ENCODE data around the gene MMEL1. TPM values are rescaled to one million over a fixed set of nuclear protein-coding genes. Genes with fewer than 3 reads are reported as not detected.
"Not testable (repeated sequence)": the region's sequence is repeated elsewhere in the genome, so short reads cannot be mapped to it uniquely, and the experiment has no call there.

The MMEL1 gene
- total RNA-seq, 1 experiment from 2014 or later: not detected

GRCh38 chr1:2577565-2578075 is 55.2 kb downstream of the MMEL1 start:
- not testable (repeated sequence) for DNase-seq (ENCODE audit: low read depth)

- no peak for DNase-seq (ENCODE audit: low read depth)
Observed at GRCh38 chr1:2575801-2576663, 56.8 kb downstream of the MMEL1 start.

- DNase-seq (ENCODE audit: low read depth): peak; percentile 87
Observed at GRCh38 chr1:2574350-2574749, 58.5 kb downstream of the MMEL1 start.

GRCh38 chr1:2573250-2573920 is 59.4 kb downstream of the MMEL1 start:
- no peak for DNase-seq (ENCODE audit: low read depth)

- DNase-seq (ENCODE audit: low read depth): no peak
Observed at GRCh38 chr1:2571348-2571747, 61.5 kb downstream of the MMEL1 start.

GRCh38 chr1:2570332-2570731 is 62.5 kb downstream of the MMEL1 start:
- DNase-seq (ENCODE audit: low read depth): no peak

- DNase-seq (ENCODE audit: low read depth): not testable (repeated sequence)
Observed at GRCh38 chr1:2569703-2570102, 63.1 kb downstream of the MMEL1 start.

GRCh38 chr1:2569060-2569459 is 63.8 kb downstream of the MMEL1 start:
- DNase-seq (ENCODE audit: low read depth): no peak

- not testable (repeated sequence) for DNase-seq (ENCODE audit: low read depth)
Observed at GRCh38 chr1:2568187-2568816, 64.5 kb downstream of the MMEL1 start.

GRCh38 chr1:2567083-2567679 is 65.6 kb downstream of the MMEL1 start:
- no peak for DNase-seq (ENCODE audit: low read depth)

- peak; percentile 50 for DNase-seq (ENCODE audit: low read depth)
Observed at GRCh38 chr1:2566101-2567045, 66.4 kb downstream of the MMEL1 start.

GRCh38 chr1:2564815-2565374 is 67.9 kb downstream of the MMEL1 start:
- DNase-seq (ENCODE audit: low read depth): no peak

GRCh38 chr1:2564006-2564814 is 68.6 kb downstream of the MMEL1 start:
- no peak for DNase-seq (ENCODE audit: low read depth)

- no peak for DNase-seq (ENCODE audit: low read depth)
Observed at GRCh38 chr1:2563205-2563604, 69.6 kb downstream of the MMEL1 start.

GRCh38 chr1:2561898-2562895 is 70.6 kb downstream of the MMEL1 start:
- no peak for DNase-seq (ENCODE audit: low read depth)

- DNase-seq (ENCODE audit: low read depth): no peak
Observed at GRCh38 chr1:2561446-2561845, 71.4 kb downstream of the MMEL1 start.

- DNase-seq (ENCODE audit: low read depth): no peak
Observed at GRCh38 chr1:2560299-2561073, 72.3 kb downstream of the MMEL1 start.

Measured in HT1080 (cell line).